22Rv1 (cell line): ENCODE measurements around the gene ZNF394.

Experiments used
- H3K27ac ChIP-seq: fragments of 450-650 bp; 2 replicates; pipeline ENCODE4 v1.5.1; 2017
- CTCF ChIP-seq: fragments of 450-650 bp; IDR thresholded peaks from 2 replicates; pipeline ENCODE4 v1.5.1; 2017; ENCODE audit warnings: mild to moderate bottlenecking
- ZFX ChIP-seq: fragments of 450-650 bp; IDR thresholded peaks from 2 replicates; pipeline ENCODE4 v1.6.1; 2017; ENCODE audit warnings: antibody characterized with exemption, borderline replicate concordance

ZNF394 gene

GRCh38 chr7:99449326-99449725 is 50.8 kb downstream of the ZNF394 start:
- no peak overlapping the region; the same call in 1 of the 2 replicates for H3K27ac ChIP-seq
- TF ChIP-seq CTCF (no peak), ZFX (no peak)

- no peak overlapping the region for H3K27ac ChIP-seq
- TF ChIP-seq ZFX (no peak), CTCF (no peak)
Measured at GRCh38 chr7:99448855-99449254, 51.2 kb downstream of the ZNF394 start.

- no peak for TF ChIP-seq ZFX
- peak; percentile 75 for TF ChIP-seq CTCF
- no peak overlapping the region for H3K27ac ChIP-seq
Measured at GRCh38 chr7:99447943-99448342, 52.1 kb downstream of the ZNF394 start.

GRCh38 chr7:99446096-99446495 is 54.0 kb downstream of the ZNF394 start:
- peak overlapping the region; percentile 22; the same call in 1 of the 2 replicates for H3K27ac ChIP-seq
- TF ChIP-seq CTCF (no peak), ZFX (no peak)
